HCT116 (cell line): Measurements from ENCODE around the gene SLC25A17. TPM values are rescaled to one million over a fixed set of nuclear protein-coding genes. Genes with fewer than 3 reads are reported as not detected.

Experiments
- ATAC-seq: fragments of 200-7000 bp; cut with Tn5 transposase; 2 replicates; pipeline ENCODE4 v1.9.1; 2020; ENCODE audit warnings: mild to moderate bottlenecking, moderate library complexity
- BruUV-seq: library from RNA; stranded (reverse); fragments of 400-500 nt; replicated peaks from 2 replicates; lab custom pipeline; 2021; lab: Mats Ljungman, UMichigan
- CTCF ChIA-PET: fragments of 300-600 bp; sonication (Branson Sonifier 250); formaldehyde crosslinking; loops from one replicate; lab custom pipeline; 2021; ENCODE audit warnings: antibody characterized with exemption; lab: Charles Lee
- POLR2A ChIA-PET: fragments of 300-600, 350-600 bp; sonication (Branson Sonifier 250); formaldehyde crosslinking; loops from one replicate; lab custom pipeline; 2021; ENCODE audit warnings: antibody characterized with exemption; lab: Charles Lee
- RAD21 ChIA-PET, 2 experiments: fragments of 300-600 bp; sonication (Branson Sonifier 250); formaldehyde crosslinking; loops; one replicate each; lab custom pipeline; 2023; ENCODE audit warnings: low total read pairs in 2 of 2; ENCODE audit not compliant: uncharacterized antibody in 2 of 2, unreplicated experiment in 2 of 2, low non-redundant PET in 1 of 2; lab: Charles Lee
- DNase-seq: peaks from one replicate; pipeline ENCODE4 v3.0.0-alpha.2; 2010; ENCODE audit warnings: low read depth, low spot score
- H2AFZ ChIP-seq: fragments of 200-600 bp; shearing (Covaris generic), sonication (generic); 2 replicates; pipeline ENCODE4 v1.6.1; 2017; ENCODE audit warnings: low read depth, mixed run types, mixed read lengths, antibody characterized with exemption, low read length; ENCODE audit not compliant: poor library complexity, severe bottlenecking
- H3K27ac ChIP-seq: 2 replicates; pipeline ENCODE4 v1.5.1; 2012; ENCODE audit warnings: low read depth, low read length
- H3K27me3 ChIP-seq: fragments of 200-600 bp; sonication (generic); 2 replicates; pipeline ENCODE4 v1.6.1; 2016; ENCODE audit warnings: mixed run types, low read length, mixed read lengths; ENCODE audit not compliant: insufficient read depth
- H3K36me3 ChIP-seq, 2 experiments: fragments of 200-500 bp in 1 of 2; fragments of 200-600 bp in 1 of 2; sonication (Bioruptor generic) in 1 of 2; sonication (generic) in 1 of 2; 2 replicates each; pipeline versions ENCODE4 v1.5.1 to v1.6.1; 2014 to 2016; ENCODE audit warnings: low read length in 2 of 2, inconsistent platforms in 1 of 2, mixed read lengths in 1 of 2, mixed run types in 1 of 2; ENCODE audit not compliant: insufficient read depth in 2 of 2, control insufficient read depth in 1 of 2
- H3K4me1 ChIP-seq, 2 experiments: fragments of 200-600 bp in 1 of 2; sonication (generic) in 1 of 2; 2 replicates each; pipeline versions ENCODE4 v1.5.1 to v1.6.1; 2012 to 2017; ENCODE audit warnings: low read length in 2 of 2, inconsistent platforms in 1 of 2, mild to moderate bottlenecking in 1 of 2, mixed read lengths in 1 of 2, mixed run types in 1 of 2, moderate library complexity in 1 of 2; ENCODE audit not compliant: insufficient read depth in 2 of 2, control insufficient read depth in 1 of 2
- H3K4me2 ChIP-seq: fragments of 200-600 bp; sonication (generic); 2 replicates; pipeline ENCODE4 v1.6.1; 2017; ENCODE audit warnings: mixed run types, low read length, mixed read lengths
- H3K4me3 ChIP-seq, 2 experiments: fragments of 200-600 bp in 1 of 2; sonication (generic) in 1 of 2; replicated peaks in 1 of 2; 2 replicates each; pipeline ENCODE4 v1.5.1; 2011 to 2016; ENCODE audit warnings: low read length in 2 of 2, control low read depth in 1 of 2, low read depth in 1 of 2, mild to moderate bottlenecking in 1 of 2, mixed read lengths in 1 of 2, mixed run types in 1 of 2
- H3K79me2 ChIP-seq: fragments of 200-600 bp; sonication (generic); 2 replicates; pipeline ENCODE4 v1.6.1; 2017; ENCODE audit warnings: mild to moderate bottlenecking, mixed run types, low read length, moderate library complexity, mixed read lengths; ENCODE audit not compliant: insufficient read depth
- H3K9ac ChIP-seq: fragments of 200-600 bp; sonication (generic); 2 replicates; pipeline ENCODE4 v1.6.1; 2016; ENCODE audit warnings: low read length, mixed read lengths
- H3K9me2 ChIP-seq: fragments of 200-600 bp; sonication (generic), shearing (Covaris generic); 2 replicates; pipeline ENCODE4 v1.6.1; 2017; ENCODE audit warnings: mixed run types, mild to moderate bottlenecking, moderate library complexity; ENCODE audit not compliant: insufficient read depth
- H3K9me3 ChIP-seq, 2 experiments: fragments of 200-500 bp in 1 of 2; fragments of 200-600 bp in 1 of 2; sonication (Bioruptor generic) in 1 of 2; sonication (generic) in 1 of 2; 2 replicates each; pipeline ENCODE4 v1.6.1; 2014 to 2017; ENCODE audit warnings: low read length in 2 of 2, mixed read lengths in 2 of 2, inconsistent platforms in 1 of 2, low read depth in 1 of 2, mild to moderate bottlenecking in 1 of 2, mixed run types in 1 of 2, moderate library complexity in 1 of 2; ENCODE audit not compliant: control insufficient read depth in 1 of 2, insufficient read depth in 1 of 2
- H4K20me1 ChIP-seq: fragments of 200-600 bp; sonication (generic), shearing (Covaris generic); 2 replicates; pipeline ENCODE4 v1.6.1; 2017; ENCODE audit warnings: mixed run types, mild to moderate bottlenecking, moderate library complexity; ENCODE audit not compliant: insufficient read depth
- ATF3 ChIP-seq: IDR thresholded peaks from 2 replicates; pipeline ENCODE4 v1.6.1; 2012
- CBX3 ChIP-seq: IDR thresholded peaks from 2 replicates; pipeline ENCODE4 v1.6.1; 2012; ENCODE audit warnings: low read depth
- CEBPB ChIP-seq: IDR thresholded peaks from 2 replicates; pipeline ENCODE4 v1.6.1; 2012; ENCODE audit warnings: low read depth
- CTCF ChIP-seq, 3 experiments: fragments of 200-600 bp in 1 of 3; sonication (generic) in 1 of 3; IDR thresholded peaks in 2 of 3; conservative IDR thresholded peaks in 1 of 3; 2 replicates each; pipeline ENCODE4 v1.5.1; 2012 to 2017; ENCODE audit warnings: low read depth in 2 of 3, low read length in 2 of 3, antibody characterized with exemption in 1 of 3, borderline replicate concordance in 1 of 3, control low read depth in 1 of 3, mild to moderate bottlenecking in 1 of 3, mixed read lengths in 1 of 3, mixed run types in 1 of 3, moderate library complexity in 1 of 3; ENCODE audit not compliant: insufficient read depth in 1 of 3
- EGR1 ChIP-seq: IDR thresholded peaks from 2 replicates; pipeline ENCODE4 v1.6.1; 2012; ENCODE audit warnings: low read depth
- ELF1 ChIP-seq: IDR thresholded peaks from 2 replicates; pipeline ENCODE4 v1.6.1; 2012; ENCODE audit warnings: low read depth, borderline replicate concordance
- EZH2 ChIP-seq: fragments of 200-600 bp; sonication (generic); IDR thresholded peaks from 2 replicates; pipeline ENCODE4 v1.6.1; 2017; ENCODE audit warnings: antibody characterized with exemption, mixed run types
- FOSL1 ChIP-seq: IDR thresholded peaks from 2 replicates; pipeline ENCODE4 v1.6.1; 2012; ENCODE audit warnings: low read depth
- POLR2A ChIP-seq: IDR thresholded peaks from 2 replicates; pipeline ENCODE4 v1.7.0; 2011; ENCODE audit warnings: borderline replicate concordance; ENCODE audit not compliant: insufficient read depth, insufficient read length; ENCODE audit errors: extremely low read depth
- POLR2AphosphoS5 ChIP-seq: IDR thresholded peaks from 2 replicates; pipeline ENCODE4 v1.6.1; 2011; ENCODE audit warnings: mild to moderate bottlenecking, low read depth, low read length, moderate library complexity
- RAD21 ChIP-seq: IDR thresholded peaks from 2 replicates; pipeline ENCODE4 v1.6.1; 2012; ENCODE audit warnings: low read depth, mild to moderate bottlenecking
- SIN3A ChIP-seq: IDR thresholded peaks from 2 replicates; pipeline ENCODE4 v1.6.1; 2012; ENCODE audit warnings: low read depth
- SP1 ChIP-seq: IDR thresholded peaks from 2 replicates; pipeline ENCODE4 v1.6.1; 2012; ENCODE audit warnings: low read depth
- SRF ChIP-seq: IDR thresholded peaks from 2 replicates; pipeline ENCODE4 v1.6.1; 2012; ENCODE audit warnings: low read depth
- TCF7L2 ChIP-seq: IDR thresholded peaks from 2 replicates; pipeline ENCODE4 v1.7.0; 2011; ENCODE audit warnings: borderline replicate concordance, inconsistent platforms; ENCODE audit not compliant: insufficient read depth, insufficient read length; ENCODE audit errors: extremely low read depth
- YY1 ChIP-seq: IDR thresholded peaks from 2 replicates; pipeline ENCODE4 v1.6.1; 2011; ENCODE audit warnings: low read length, low read depth, moderate library complexity, mild to moderate bottlenecking; ENCODE audit not compliant: insufficient replicate concordance; ENCODE audit errors: extremely low read depth
- ZFX ChIP-seq: fragments of 450-650 bp; IDR thresholded peaks from 2 replicates; pipeline ENCODE4 v1.6.1; 2017
- intact Hi-C: fragments of 100-400 bp; cut with micrococcal nuclease; formaldehyde crosslinking; loops from 2 replicates; pipeline ENCODE4 v1.10.0; 2022
- total RNA-seq: library from RNA; stranded (reverse); gene quantifications from one replicate; pipeline ENCODE4 v1.2.1, GENCODE V29; 2021; ENCODE audit not compliant: unreplicated experiment
- TF ChIP-seq, protein P1 (sequence below): IDR thresholded peaks from 2 replicates; pipeline ENCODE4 v1.6.1; 2011; ENCODE audit warnings: mild to moderate bottlenecking, low read length, moderate library complexity; ENCODE audit not compliant: insufficient replicate concordance; ENCODE audit errors: extremely low read depth
- TF ChIP-seq, protein P2 (sequence below): IDR thresholded peaks from 2 replicates; pipeline ENCODE4 v1.6.1; 2012; ENCODE audit warnings: low read depth
- TF ChIP-seq, protein P3 (sequence below): IDR thresholded peaks from 2 replicates; pipeline ENCODE4 v1.6.1; 2012

Gene SLC25A17
- total RNA-seq, 1 experiment from 2014 or later: 16.6 TPM

DNA sequence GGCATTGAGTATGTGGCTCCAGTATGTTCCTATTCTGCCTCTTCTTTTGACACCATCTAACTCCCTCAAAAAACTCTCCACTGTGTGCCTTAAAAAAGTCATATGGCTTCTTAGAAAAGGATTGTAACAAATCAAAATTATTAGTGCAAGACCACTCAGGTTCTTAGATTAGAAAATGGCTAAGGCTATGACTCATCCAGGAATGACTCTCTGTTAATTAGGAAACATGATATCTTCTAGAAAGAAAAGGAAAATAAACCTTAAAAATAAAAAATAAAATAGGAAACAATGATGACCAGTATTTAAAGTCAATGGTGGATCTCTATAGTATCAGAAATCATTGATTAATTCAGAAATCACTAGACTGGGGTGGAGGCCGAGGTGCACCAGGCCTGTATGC, 21.7 kb downstream of the SLC25A17 start:
- no peak overlapping the region for H3K9ac ChIP-seq
- no peaks in the 10 kb centered on the region for H3K79me2 ChIP-seq
- H3K27ac ChIP-seq: no peak overlapping the region
- intact Hi-C loops: no loop called here
- CTCF ChIA-PET: no interaction called here
- H3K4me2 ChIP-seq: no peak overlapping the region
- TF ChIP-seq CTCF (IDR thresholded peaks at IDR 0.05 in 2 of 3, conservative IDR thresholded peaks at IDR 0.05 in 1 of 3; ENCODE audit: borderline replicate concordance in 1 of 3, insufficient read depth in 1 of 3, low read depth in 2 of 3, low read length in 2 of 3): no peak
- no peak for TF ChIP-seq YY1
- no peak for TF ChIP-seq CEBPB
- TF ChIP-seq POLR2AphosphoS5: no peak
- TF ChIP-seq, protein P1, sequence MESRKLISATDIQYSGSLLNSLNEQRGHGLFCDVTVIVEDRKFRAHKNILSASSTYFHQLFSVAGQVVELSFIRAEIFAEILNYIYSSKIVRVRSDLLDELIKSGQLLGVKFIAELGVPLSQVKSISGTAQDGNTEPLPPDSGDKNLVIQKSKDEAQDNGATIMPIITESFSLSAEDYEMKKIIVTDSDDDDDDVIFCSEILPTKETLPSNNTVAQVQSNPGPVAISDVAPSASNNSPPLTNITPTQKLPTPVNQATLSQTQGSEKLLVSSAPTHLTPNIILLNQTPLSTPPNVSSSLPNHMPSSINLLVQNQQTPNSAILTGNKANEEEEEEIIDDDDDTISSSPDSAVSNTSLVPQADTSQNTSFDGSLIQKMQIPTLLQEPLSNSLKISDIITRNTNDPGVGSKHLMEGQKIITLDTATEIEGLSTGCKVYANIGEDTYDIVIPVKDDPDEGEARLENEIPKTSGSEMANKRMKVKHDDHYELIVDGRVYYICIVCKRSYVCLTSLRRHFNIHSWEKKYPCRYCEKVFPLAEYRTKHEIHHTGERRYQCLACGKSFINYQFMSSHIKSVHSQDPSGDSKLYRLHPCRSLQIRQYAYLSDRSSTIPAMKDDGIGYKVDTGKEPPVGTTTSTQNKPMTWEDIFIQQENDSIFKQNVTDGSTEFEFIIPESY: no peak
- TF ChIP-seq, protein P2, sequence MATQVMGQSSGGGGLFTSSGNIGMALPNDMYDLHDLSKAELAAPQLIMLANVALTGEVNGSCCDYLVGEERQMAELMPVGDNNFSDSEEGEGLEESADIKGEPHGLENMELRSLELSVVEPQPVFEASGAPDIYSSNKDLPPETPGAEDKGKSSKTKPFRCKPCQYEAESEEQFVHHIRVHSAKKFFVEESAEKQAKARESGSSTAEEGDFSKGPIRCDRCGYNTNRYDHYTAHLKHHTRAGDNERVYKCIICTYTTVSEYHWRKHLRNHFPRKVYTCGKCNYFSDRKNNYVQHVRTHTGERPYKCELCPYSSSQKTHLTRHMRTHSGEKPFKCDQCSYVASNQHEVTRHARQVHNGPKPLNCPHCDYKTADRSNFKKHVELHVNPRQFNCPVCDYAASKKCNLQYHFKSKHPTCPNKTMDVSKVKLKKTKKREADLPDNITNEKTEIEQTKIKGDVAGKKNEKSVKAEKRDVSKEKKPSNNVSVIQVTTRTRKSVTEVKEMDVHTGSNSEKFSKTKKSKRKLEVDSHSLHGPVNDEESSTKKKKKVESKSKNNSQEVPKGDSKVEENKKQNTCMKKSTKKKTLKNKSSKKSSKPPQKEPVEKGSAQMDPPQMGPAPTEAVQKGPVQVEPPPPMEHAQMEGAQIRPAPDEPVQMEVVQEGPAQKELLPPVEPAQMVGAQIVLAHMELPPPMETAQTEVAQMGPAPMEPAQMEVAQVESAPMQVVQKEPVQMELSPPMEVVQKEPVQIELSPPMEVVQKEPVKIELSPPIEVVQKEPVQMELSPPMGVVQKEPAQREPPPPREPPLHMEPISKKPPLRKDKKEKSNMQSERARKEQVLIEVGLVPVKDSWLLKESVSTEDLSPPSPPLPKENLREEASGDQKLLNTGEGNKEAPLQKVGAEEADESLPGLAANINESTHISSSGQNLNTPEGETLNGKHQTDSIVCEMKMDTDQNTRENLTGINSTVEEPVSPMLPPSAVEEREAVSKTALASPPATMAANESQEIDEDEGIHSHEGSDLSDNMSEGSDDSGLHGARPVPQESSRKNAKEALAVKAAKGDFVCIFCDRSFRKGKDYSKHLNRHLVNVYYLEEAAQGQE: no peak
- no peak for TF ChIP-seq ZFX
- no peak for TF ChIP-seq POLR2A
- TF ChIP-seq, protein P3, sequence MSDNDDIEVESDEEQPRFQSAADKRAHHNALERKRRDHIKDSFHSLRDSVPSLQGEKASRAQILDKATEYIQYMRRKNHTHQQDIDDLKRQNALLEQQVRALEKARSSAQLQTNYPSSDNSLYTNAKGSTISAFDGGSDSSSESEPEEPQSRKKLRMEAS: no peak
- TF ChIP-seq EZH2: no peak
- no peak for TF ChIP-seq RAD21
- no peak for TF ChIP-seq EGR1
- no peak for TF ChIP-seq CBX3
- no peak for TF ChIP-seq FOSL1
- no peak for TF ChIP-seq SRF
- TF ChIP-seq ATF3: no peak
- no peak for TF ChIP-seq ELF1
- no peak for TF ChIP-seq TCF7L2
- TF ChIP-seq SP1: no peak
- no peak for TF ChIP-seq SIN3A
- H3K9me2 ChIP-seq: no peaks in the 10 kb centered on the region
- BruUV-seq: no TSS peak
- no peaks in the 10 kb centered on the region for H3K27me3 ChIP-seq
- POLR2A ChIA-PET: no interaction called here
- no peak for DNase-seq
- H3K4me3 ChIP-seq: no peak overlapping the region
- H3K36me3 ChIP-seq: peaks cover 0 to 10% of the 10 kb centered on the region in 2 experiments; a peak in 1 of 4 replicates
- no peaks in the 10 kb centered on the region for H4K20me1 ChIP-seq
- no peak overlapping the region for H2AFZ ChIP-seq
- H3K9me3 ChIP-seq: no peaks in the 10 kb centered on the region
- peaks cover 0 to 7% of the 10 kb centered on the region in 2 experiments; a peak in 2 of 4 replicates for H3K4me1 ChIP-seq
- ATAC-seq: no peak
- RAD21 ChIA-PET: no interaction called here
